Endometrial microvascular endothelial cells (primary cell): Measurements from ENCODE around the gene TGFB1. TPM values are rescaled to one million over a fixed set of nuclear protein-coding genes. Genes with fewer than 3 reads are reported as not detected.
"Not testable (repeated sequence)": the region's sequence is repeated elsewhere in the genome, so short reads cannot be mapped to it uniquely, and the experiment has no call there.

Experiments used
- in situ Hi-C: cut with HindIII; loops from 2 replicates; pipeline ENCODE4 v1.10.0; 2017; ENCODE audit warnings: low sequenced_read_pairs, low pct_unique_long_range_greater_than_20kb; ENCODE audit errors: inconsistent ontology term
- total RNA-seq: library from RNA; depleted of rRNA; stranded (reverse); fragments of >200 nt; gene quantifications from one replicate; pipeline ENCODE4 v1.2.3, GENCODE V29; 2015; ENCODE audit errors: inconsistent ontology term

Gene TGFB1
- 31.8 TPM for total RNA-seq

- in situ Hi-C loops, result no loop called here
These were observed at the start of gene TGFB1 for GRCh38 chr19:41353466-41354342. TGFB1 (minus strand) TSS chr19:41353922; CDS start chr19:41353044, 878 bp downstream.

- in situ Hi-C loops, result loop anchor here (25.0 kb wide), 1 partner anchor 160 kb away; no protein-coding TSS in a partner anchor
These were observed 48.3 kb upstream of the TGFB1 start for GRCh38 chr19:41402010-41402409.

- in situ Hi-C loops, result loop anchor here (25.0 kb wide), 1 partner anchor 161 kb away; no protein-coding TSS in a partner anchor
These were observed 47.8 kb upstream of the TGFB1 start for GRCh38 chr19:41401483-41401882.

GRCh38 chr19:41399525-41399924 lies 45.8 kb upstream of the TGFB1 start:
- in situ Hi-C loops, result no loop called here

GRCh38 chr19:41399091-41399490 lies 45.4 kb upstream of the TGFB1 start:
- in situ Hi-C loops, result no loop called here

- in situ Hi-C loops, result no loop called here
These were observed 44.9 kb upstream of the TGFB1 start for GRCh38 chr19:41398598-41398997.

- in situ Hi-C loops, result no loop called here
These were observed 44.3 kb upstream of the TGFB1 start for GRCh38 chr19:41398050-41398418.

GRCh38 chr19:41397086-41398049 lies 43.6 kb upstream of the TGFB1 start, which contains the start of the genes BCKDHA and EXOSC5:
BCKDHA (plus strand) TSS chr19:41397818; CDS start chr19:41397828, 10 bp downstream.
EXOSC5 (minus strand) TSS chr19:41397359; CDS start chr19:41397328, 31 bp downstream.
- in situ Hi-C loops, result no loop called here

- in situ Hi-C loops, result no loop called here
These were observed 41.6 kb upstream of the TGFB1 start for GRCh38 chr19:41395355-41395754.

GRCh38 chr19:41392775-41393174 lies 39.1 kb upstream of the TGFB1 start:
- in situ Hi-C loops, result no loop called here

- in situ Hi-C loops, result no loop called here
These were observed 37.9 kb upstream of the TGFB1 start for GRCh38 chr19:41391618-41392017.

- in situ Hi-C loops, result no loop called here
These were observed 32.7 kb upstream of the TGFB1 start for GRCh38 chr19:41386442-41386841.

GRCh38 chr19:41384351-41384750 lies 30.6 kb upstream of the TGFB1 start:
- in situ Hi-C loops, result no loop called here

GRCh38 chr19:41381536-41381935 lies 27.8 kb upstream of the TGFB1 start:
- in situ Hi-C loops, result not testable (repeated sequence)

GRCh38 chr19:41377977-41378709 lies 24.4 kb upstream of the TGFB1 start:
- in situ Hi-C loops, result no loop called here

- in situ Hi-C loops, result no loop called here
These were observed 23.3 kb upstream of the TGFB1 start for GRCh38 chr19:41376998-41377365.

GRCh38 chr19:41376241-41376997 lies 22.7 kb upstream of the TGFB1 start, which contains the start of gene TMEM91:
TMEM91 (plus strand) TSS chr19:41376533; CDS start chr19:41378310, 1,777 bp downstream.
- in situ Hi-C loops, result no loop called here

- in situ Hi-C loops, result no loop called here
These were observed 20.3 kb upstream of the TGFB1 start for GRCh38 chr19:41373993-41374392.
